SK-N-SH (cell line): Measurements from ENCODE around the gene TNK2. TPM values are rescaled to one million over a fixed set of nuclear protein-coding genes. Genes with fewer than 3 reads are reported as not detected.

ENCODE experiments used
- CTCF ChIA-PET: fragments of 300-600, 350-600 bp; formaldehyde crosslinking; extraction: SDS; loops from one replicate; lab custom pipeline; 2021; lab: Yijun Ruan, JAX
- POLR2A ChIA-PET: fragments of 350-600 bp; sonication (Branson Sonifier 250); formaldehyde crosslinking; extraction: SDS; loops from one replicate; lab custom pipeline; 2020; ENCODE audit warnings: antibody characterized with exemption, inconsistent platforms; lab: Yijun Ruan, JAX
- DNase-seq: peaks from one replicate; pipeline ENCODE4 v3.0.0; 2012
- H2AFZ ChIP-seq: fragments of 200-600 bp; sonication (generic); 2 replicates; pipeline ENCODE4 v1.8.1; 2016; ENCODE audit warnings: antibody characterized with exemption, mild to moderate bottlenecking, low read depth
- H3F3A ChIP-seq: fragments of 200-600 bp; sonication (generic); replicated peaks from 2 replicates; pipeline ENCODE3; 2016; ENCODE audit warnings: antibody characterized with exemption, mild to moderate bottlenecking; ENCODE audit not compliant: insufficient read depth
- H3K27ac ChIP-seq, 2 experiments: fragments of 200-500 bp in 1 of 2; fragments of 200-600 bp in 1 of 2; sonication (Bioruptor generic) in 1 of 2; sonication (generic), shearing (Covaris generic) in 1 of 2; 2 replicates each; pipeline versions ENCODE4 v1.5.1 to v1.6.1; 2014 to 2016; ENCODE audit warnings: low read depth in 2 of 2, inconsistent platforms in 1 of 2, low read length in 1 of 2, mild to moderate bottlenecking in 1 of 2, mixed read lengths in 1 of 2
- H3K27me3 ChIP-seq: fragments of 200-600 bp; sonication (generic), shearing (Covaris generic); 2 replicates; pipeline ENCODE4 v1.6.1; 2016; ENCODE audit warnings: mixed run types; ENCODE audit not compliant: insufficient read depth
- H3K36me3 ChIP-seq, 2 experiments: fragments of 200-500 bp in 1 of 2; fragments of 200-600 bp in 1 of 2; sonication (Bioruptor generic) in 1 of 2; sonication (generic) in 1 of 2; replicated peaks in 1 of 2; 2 replicates each; pipeline versions ENCODE3 to v1.5.1; 2014 to 2016; ENCODE audit warnings: low read length in 1 of 2, mild to moderate bottlenecking in 1 of 2; ENCODE audit not compliant: insufficient read depth in 2 of 2, control insufficient read depth in 1 of 2
- H3K4me1 ChIP-seq, 2 experiments: fragments of 200-500 bp in 1 of 2; fragments of 200-600 bp in 1 of 2; sonication (Bioruptor generic) in 1 of 2; sonication (generic), shearing (Covaris generic) in 1 of 2; 2 replicates each; pipeline versions ENCODE4 v1.5.1 to v1.6.1; 2014 to 2016; ENCODE audit warnings: low read depth in 1 of 2, low read length in 1 of 2, mixed run types in 1 of 2; ENCODE audit not compliant: insufficient read depth in 2 of 2, control insufficient read depth in 1 of 2
- H3K4me2 ChIP-seq: fragments of 200-600 bp; sonication (generic), shearing (Covaris generic); 2 replicates; pipeline ENCODE4 v1.6.1; 2017; ENCODE audit warnings: mixed run types
- H3K4me3 ChIP-seq, 2 experiments: fragments of 200-500 bp in 1 of 2; fragments of 200-600 bp in 1 of 2; sonication (Bioruptor generic) in 1 of 2; sonication (generic), shearing (Covaris generic) in 1 of 2; 2 replicates each; pipeline versions ENCODE4 v1.5.1 to v1.8.1; 2014 to 2016; ENCODE audit warnings: low read depth in 2 of 2, inconsistent platforms in 1 of 2, low read length in 1 of 2, mild to moderate bottlenecking in 1 of 2, mixed read lengths in 1 of 2, moderate library complexity in 1 of 2
- H3K79me2 ChIP-seq: fragments of 200-600 bp; sonication (generic); 2 replicates; pipeline ENCODE4 v1.8.1; 2017; ENCODE audit warnings: mild to moderate bottlenecking; ENCODE audit not compliant: insufficient read depth
- H3K9ac ChIP-seq: fragments of 200-600 bp; sonication (generic); 2 replicates; pipeline ENCODE4 v1.6.1; 2017; ENCODE audit warnings: mixed run types
- H3K9me2 ChIP-seq: fragments of 200-600 bp; sonication (generic); 2 replicates; pipeline ENCODE4 v1.6.1; 2017; ENCODE audit warnings: mixed run types
- H3K9me3 ChIP-seq: fragments of 200-600 bp; sonication (generic); 2 replicates; pipeline ENCODE4 v1.6.1; 2017; ENCODE audit warnings: mixed run types, mild to moderate bottlenecking, moderate library complexity
- H4K20me1 ChIP-seq: fragments of 200-600 bp; sonication (generic); 2 replicates; pipeline ENCODE4 v1.6.1; 2017; ENCODE audit warnings: mild to moderate bottlenecking, mixed run types; ENCODE audit not compliant: insufficient read depth
- CHD2 ChIP-seq: fragments of 150-350 bp; IDR thresholded peaks from 2 replicates; pipeline ENCODE4 v1.6.1; 2018; ENCODE audit warnings: low read length; ENCODE audit not compliant: partially characterized antibody
- EP300 ChIP-seq, 2 experiments: IDR thresholded peaks; 2 replicates each; pipeline versions ENCODE4 v1.4.0 to v1.6.1; 2012; ENCODE audit warnings: borderline replicate concordance in 1 of 2, low read depth in 1 of 2, low read length in 1 of 2
- FOSL2 ChIP-seq: IDR thresholded peaks from 2 replicates; pipeline ENCODE4 v1.4.0; 2012; ENCODE audit warnings: low read depth, mild to moderate bottlenecking, moderate library complexity, borderline replicate concordance
- FOXJ3 ChIP-seq: sonication (generic); formaldehyde crosslinking; IDR thresholded peaks from 2 replicates; pipeline ENCODE4 v1.5.1; 2020; ENCODE audit warnings: mild to moderate bottlenecking, missing genetic modification reagents
- FOXM1 ChIP-seq: IDR thresholded peaks from 2 replicates; pipeline ENCODE4 v1.4.0; 2012; ENCODE audit warnings: low read depth, mild to moderate bottlenecking
- GATA2 ChIP-seq: sonication (generic); formaldehyde crosslinking; IDR thresholded peaks from 2 replicates; pipeline ENCODE4 v1.5.0; 2020; ENCODE audit warnings: mild to moderate bottlenecking, missing genetic modification reagents
- MEF2A ChIP-seq: IDR thresholded peaks from 2 replicates; pipeline ENCODE4 v1.4.0; 2012; ENCODE audit warnings: low read depth, borderline replicate concordance
- MXI1 ChIP-seq: IDR thresholded peaks from 2 replicates; pipeline ENCODE4 v1.6.1; 2012; ENCODE audit warnings: mild to moderate bottlenecking, low read depth, low read length, improper control_type of control experiment
- NRF1 ChIP-seq: IDR thresholded peaks from 2 replicates; pipeline ENCODE4 v1.6.1; 2012; ENCODE audit warnings: low read depth, mild to moderate bottlenecking, low read length
- POLR2AphosphoS5 ChIP-seq: IDR thresholded peaks from 2 replicates; pipeline ENCODE4 v1.6.1; 2012; ENCODE audit warnings: low read depth, low read length
- RAD21 ChIP-seq: IDR thresholded peaks from 2 replicates; pipeline ENCODE4 v1.6.1; 2012; ENCODE audit warnings: mild to moderate bottlenecking, low read length
- RFX5 ChIP-seq: IDR thresholded peaks from 2 replicates; pipeline ENCODE4 v1.6.1; 2012; ENCODE audit warnings: mild to moderate bottlenecking, improper control_type of control experiment, low read length
- SIN3A ChIP-seq: IDR thresholded peaks from 2 replicates; pipeline ENCODE4 v1.6.1; 2012; ENCODE audit warnings: low read depth, mild to moderate bottlenecking, low read length, moderate library complexity, borderline replicate concordance
- TEAD4 ChIP-seq: IDR thresholded peaks from 2 replicates; pipeline ENCODE4 v1.4.0; 2012; ENCODE audit warnings: mild to moderate bottlenecking, borderline replicate concordance; ENCODE audit not compliant: insufficient read depth
- WGBS: methylation state at CpG from one replicate; pipeline ENCODE4 v1.1.6; 2017; ENCODE audit warnings: low lambda C conversion rate; 5-methylcytosine and 5-hydroxymethylcytosine counted together
- polyA plus RNA-seq, 3 experiments: library from polyadenylated mRNA; depleted of rRNA; stranded (reverse); fragments of >200 nt; gene quantifications; 2 replicates each; pipeline ENCODE4 v1.2.3, GENCODE V29; 2012
- TF ChIP-seq, protein P1 (sequence below): fragments of 150-350 bp; IDR thresholded peaks from 2 replicates; pipeline ENCODE4 v1.6.1; 2017; ENCODE audit warnings: antibody characterized with exemption, low read length, low read depth, borderline replicate concordance
- TF ChIP-seq, protein P2 (sequence below): IDR thresholded peaks from 2 replicates; pipeline ENCODE4 v1.4.0; 2012; ENCODE audit warnings: low read depth, borderline replicate concordance
- TF ChIP-seq, protein P3 (sequence below): fragments of 200-600 bp; sonication (generic); IDR thresholded peaks from 2 replicates; pipeline ENCODE4 v1.6.1; 2017; ENCODE audit warnings: antibody characterized with exemption, mild to moderate bottlenecking, moderate library complexity
- TF ChIP-seq, protein P4 (sequence below): IDR thresholded peaks from 2 replicates; pipeline ENCODE4; 2012

Gene TNK2
- 11.3 and 17.3 TPM in 2 replicates for polyA plus RNA-seq (2012; rRNA removed)
- polyA plus RNA-seq (2012; cell fraction: cytosol; rRNA removed) = 5.5 and 10.9 TPM in 2 replicates
- 119 and 155 TPM in 2 replicates for polyA plus RNA-seq (2012; cell fraction: nucleus; rRNA removed)

DNA sequence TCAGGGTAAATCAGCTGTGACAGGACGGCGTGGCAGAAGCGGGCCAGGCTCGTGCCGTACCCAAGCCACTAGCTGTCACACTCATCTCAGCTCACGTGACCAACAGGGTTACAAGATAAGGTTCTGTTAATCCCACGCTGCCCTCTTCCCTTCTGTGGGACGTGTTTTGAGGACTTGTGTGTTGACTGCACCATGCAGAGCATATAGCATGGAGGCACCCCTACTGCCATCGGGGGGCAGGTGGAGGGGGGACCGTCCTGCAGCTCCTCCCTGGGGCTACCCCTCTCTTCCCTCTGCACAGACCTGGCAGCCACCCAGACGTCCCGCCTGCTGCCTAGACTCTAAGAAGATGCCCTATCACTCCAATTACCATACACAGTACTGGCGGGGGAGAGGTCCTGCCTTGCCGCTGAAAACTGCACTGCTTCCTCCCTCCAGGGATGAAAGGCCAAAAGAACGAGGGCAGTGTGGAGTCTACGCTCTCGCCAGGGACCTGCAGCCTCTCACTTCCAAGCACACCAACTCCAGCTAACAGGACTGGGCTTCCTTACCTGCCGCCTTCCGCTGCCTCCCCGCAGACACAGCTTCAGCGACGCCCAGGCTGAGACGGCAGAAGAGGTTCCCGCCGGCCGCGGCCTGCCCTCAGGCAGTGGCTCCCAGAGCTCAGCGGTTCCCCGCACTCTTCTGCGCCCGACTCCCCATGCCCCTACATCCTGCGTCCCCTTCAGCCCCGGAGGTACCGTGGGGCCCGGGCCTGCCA, at the start of gene TNK2:
Gene TNK2 (minus strand): TSS at position 618 of the 760 bp plus-strand sequence. CDS start 19,963 bp downstream, outside the sequence.
- ChIA-PET POLR2A (interaction anchor here (1.8 kb wide), 1 partner anchor 11 kb away, joined by 8 read pairs; no protein-coding TSS in a partner anchor), CTCF (interaction anchor here (1.2 to 29.0 kb wide), 4 partner anchors 7 to 52 kb away, joined by 4 to 606 read pairs (median 36); no protein-coding TSS in a partner anchor)
- Histone ChIP-seq H3K4me3 (peak within 1 kb of the TSS; percentile 65 to 72), H3K9ac (peak within 1 kb of the TSS; percentile 52), H2AFZ (no peak within 1 kb of the TSS), H3K9me2 (no peaks in the 10 kb centered on the region), H3K9me3 (no peaks in the 10 kb centered on the region), H3K4me1 (peaks cover 9 to 28% of the 10 kb centered on the region in 2 experiments; a peak in 2 of 4 replicates), H3F3A (peaks cover 6% of the 10 kb centered on the region), H3K27ac (peak within 1 kb of the TSS in 1 of 2 experiments; percentile 56; a peak in 2 of 4 replicates), H3K79me2 (peaks cover 51% of the 10 kb centered on the region), H3K36me3 (no peaks in the 10 kb centered on the region), H3K27me3 (no peaks in the 10 kb centered on the region), H3K4me2 (peak within 1 kb of the TSS; percentile 87), H4K20me1 (peaks cover 20% of the 10 kb centered on the region)
- 20% methylated on average over 21 of the region's 35 CpGs for WGBS
- DNase-seq = peak; percentile 69
- TF ChIP-seq RAD21 = no peak
- no peak for TF ChIP-seq RFX5
- peak; percentile 96 for TF ChIP-seq MXI1
- no peak for TF ChIP-seq FOXJ3 (CRISPR knock-in tag)
- no peak for TF ChIP-seq NRF1
- 0 out of 2 replicates have a peak, but pooled peaks have one; percentile 40 for TF ChIP-seq SIN3A
- TF ChIP-seq GATA2 (CRISPR knock-in tag) = peak; percentile 29; the same call in 1 of the 2 replicates
- no peak for TF ChIP-seq TEAD4
- no peak for TF ChIP-seq CHD2
- TF ChIP-seq, protein P1, sequence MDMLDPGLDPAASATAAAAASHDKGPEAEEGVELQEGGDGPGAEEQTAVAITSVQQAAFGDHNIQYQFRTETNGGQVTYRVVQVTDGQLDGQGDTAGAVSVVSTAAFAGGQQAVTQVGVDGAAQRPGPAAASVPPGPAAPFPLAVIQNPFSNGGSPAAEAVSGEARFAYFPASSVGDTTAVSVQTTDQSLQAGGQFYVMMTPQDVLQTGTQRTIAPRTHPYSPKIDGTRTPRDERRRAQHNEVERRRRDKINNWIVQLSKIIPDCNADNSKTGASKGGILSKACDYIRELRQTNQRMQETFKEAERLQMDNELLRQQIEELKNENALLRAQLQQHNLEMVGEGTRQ = peak; percentile 42; the same call in 1 of the 2 replicates
- TF ChIP-seq, protein P2, sequence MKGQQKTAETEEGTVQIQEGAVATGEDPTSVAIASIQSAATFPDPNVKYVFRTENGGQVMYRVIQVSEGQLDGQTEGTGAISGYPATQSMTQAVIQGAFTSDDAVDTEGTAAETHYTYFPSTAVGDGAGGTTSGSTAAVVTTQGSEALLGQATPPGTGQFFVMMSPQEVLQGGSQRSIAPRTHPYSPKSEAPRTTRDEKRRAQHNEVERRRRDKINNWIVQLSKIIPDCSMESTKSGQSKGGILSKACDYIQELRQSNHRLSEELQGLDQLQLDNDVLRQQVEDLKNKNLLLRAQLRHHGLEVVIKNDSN = peak; percentile 79; the same call in 1 of the 2 replicates
- TF ChIP-seq, all 33 proteins: peak for 5

DNA sequence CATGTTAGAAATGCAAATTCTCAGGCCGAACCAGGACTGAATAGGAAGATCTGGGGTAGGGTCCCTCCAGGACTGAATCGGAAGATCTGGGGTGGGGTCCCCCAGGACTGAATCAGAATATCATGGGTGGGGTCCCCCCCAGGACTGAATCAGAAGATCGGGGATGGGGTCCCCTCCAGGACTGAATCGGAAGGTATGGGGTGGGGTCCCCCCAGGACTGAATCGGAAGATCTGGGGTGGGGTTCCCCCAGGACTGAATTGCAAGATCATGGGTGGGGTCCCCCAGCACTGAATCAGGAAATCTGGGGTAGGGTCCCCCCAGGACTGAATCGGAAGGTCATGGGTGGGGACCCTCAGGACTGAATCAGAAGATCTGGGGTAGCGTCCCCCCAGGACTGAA, 48.2 kb upstream of the TNK2 start:
- DNase-seq = no peak
- ChIA-PET CTCF (no interaction called here), POLR2A (no interaction called here)
- Histone ChIP-seq H3K4me2 (no peak overlapping the region), H3K4me1 (no peaks in the 10 kb centered on the region; a peak in 1 of 4 replicates), H3F3A (peaks cover 13% of the 10 kb centered on the region), H3K36me3 (peaks cover 2 to 3% of the 10 kb centered on the region in 2 experiments), H3K27ac (no peak overlapping the region), H3K27me3 (no peaks in the 10 kb centered on the region), H3K9me2 (no peaks in the 10 kb centered on the region), H3K4me3 (no peak overlapping the region), H3K79me2 (no peaks in the 10 kb centered on the region), H4K20me1 (no peaks in the 10 kb centered on the region), H3K9ac (no peak overlapping the region), H2AFZ (no peak overlapping the region), H3K9me3 (no peaks in the 10 kb centered on the region)
- whole genome bisulfite sequencing = 96% methylated on average over 6 of the region's 7 CpGs
- TF ChIP-seq SIN3A (no peak), FOXM1 (no peak), POLR2AphosphoS5 (no peak), MXI1 (no peak), FOSL2 (no peak), EP300 (IDR thresholded peaks at IDR 0.05; ENCODE audit: borderline replicate concordance in 1 of 2, low read depth in 1 of 2, low read length in 1 of 2) (no peak), MEF2A (no peak), RFX5 (no peak)
- TF ChIP-seq, protein P3, sequence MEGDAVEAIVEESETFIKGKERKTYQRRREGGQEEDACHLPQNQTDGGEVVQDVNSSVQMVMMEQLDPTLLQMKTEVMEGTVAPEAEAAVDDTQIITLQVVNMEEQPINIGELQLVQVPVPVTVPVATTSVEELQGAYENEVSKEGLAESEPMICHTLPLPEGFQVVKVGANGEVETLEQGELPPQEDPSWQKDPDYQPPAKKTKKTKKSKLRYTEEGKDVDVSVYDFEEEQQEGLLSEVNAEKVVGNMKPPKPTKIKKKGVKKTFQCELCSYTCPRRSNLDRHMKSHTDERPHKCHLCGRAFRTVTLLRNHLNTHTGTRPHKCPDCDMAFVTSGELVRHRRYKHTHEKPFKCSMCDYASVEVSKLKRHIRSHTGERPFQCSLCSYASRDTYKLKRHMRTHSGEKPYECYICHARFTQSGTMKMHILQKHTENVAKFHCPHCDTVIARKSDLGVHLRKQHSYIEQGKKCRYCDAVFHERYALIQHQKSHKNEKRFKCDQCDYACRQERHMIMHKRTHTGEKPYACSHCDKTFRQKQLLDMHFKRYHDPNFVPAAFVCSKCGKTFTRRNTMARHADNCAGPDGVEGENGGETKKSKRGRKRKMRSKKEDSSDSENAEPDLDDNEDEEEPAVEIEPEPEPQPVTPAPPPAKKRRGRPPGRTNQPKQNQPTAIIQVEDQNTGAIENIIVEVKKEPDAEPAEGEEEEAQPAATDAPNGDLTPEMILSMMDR = no peak
- TF ChIP-seq, protein P4, sequence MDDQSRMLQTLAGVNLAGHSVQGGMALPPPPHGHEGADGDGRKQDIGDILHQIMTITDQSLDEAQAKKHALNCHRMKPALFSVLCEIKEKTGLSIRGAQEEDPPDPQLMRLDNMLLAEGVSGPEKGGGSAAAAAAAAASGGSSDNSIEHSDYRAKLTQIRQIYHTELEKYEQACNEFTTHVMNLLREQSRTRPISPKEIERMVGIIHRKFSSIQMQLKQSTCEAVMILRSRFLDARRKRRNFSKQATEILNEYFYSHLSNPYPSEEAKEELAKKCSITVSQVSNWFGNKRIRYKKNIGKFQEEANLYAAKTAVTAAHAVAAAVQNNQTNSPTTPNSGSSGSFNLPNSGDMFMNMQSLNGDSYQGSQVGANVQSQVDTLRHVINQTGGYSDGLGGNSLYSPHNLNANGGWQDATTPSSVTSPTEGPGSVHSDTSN = no peak
